SH-SY5Y (cell line): Measurements from ENCODE around the gene LARP1.

Experiments used
- GATA2 ChIP-seq: IDR thresholded peaks from 2 replicates; pipeline ENCODE4 v1.6.1; 2011; ENCODE audit warnings: mild to moderate bottlenecking, low read depth, low read length
- GATA3 ChIP-seq: IDR thresholded peaks from 2 replicates; pipeline ENCODE4 v1.6.1; 2011; ENCODE audit warnings: low read depth, mild to moderate bottlenecking, low read length, moderate library complexity

GRCh38 chr5:154829589-154830218 lies 74.5 kb downstream of the LARP1 start:
- TF ChIP-seq GATA3 (no peak), GATA2 (no peak)
